GM12878 (cell line): ENCODE data around the gene SH2D2A. TPM values are rescaled to one million over a fixed set of nuclear protein-coding genes. Genes with fewer than 3 reads are reported as not detected.

Experiments
- ATAC-seq: fragments of 200-7000 bp; cut with Tn5 transposase; 3 replicates; pipeline ENCODE4 v1.9.1; 2020; ENCODE audit warnings: mild to moderate bottlenecking, moderate library complexity
- BruUV-seq: library from RNA; stranded (reverse); fragments of 400-500 nt; replicated peaks from 2 replicates; lab custom pipeline; 2021; lab: Mats Ljungman, UMichigan
- CTCF ChIA-PET: fragments of 300-600 bp; sonication (Branson Sonifier 250); formaldehyde crosslinking; extraction: SDS; loops from one replicate; lab custom pipeline; 2021; ENCODE audit warnings: inconsistent platforms; lab: Yijun Ruan, JAX
- POLR2A ChIA-PET: fragments of 350-600 bp; formaldehyde crosslinking; extraction: SDS; loops from one replicate; lab custom pipeline; 2021; ENCODE audit warnings: inconsistent platforms; lab: Charles Lee
- RAD21 ChIA-PET: fragments of 300-600 bp; sonication (Branson Sonifier 250); formaldehyde crosslinking; loops from one replicate; lab custom pipeline; 2023; ENCODE audit warnings: antibody characterized with exemption; ENCODE audit not compliant: unreplicated experiment; lab: Charles Lee
- SMC1A ChIA-PET: fragments of 300-600 bp; sonication (Branson Sonifier 250); formaldehyde crosslinking; loops from one replicate; lab custom pipeline; 2023; ENCODE audit not compliant: unreplicated experiment, uncharacterized antibody; lab: Charles Lee
- DNase-seq: peaks from one replicate; pipeline ENCODE4 v3.0.0-alpha.2; 2011; ENCODE audit warnings: low read depth, low spot score
- FAIRE-seq: peaks from 3 replicates; lab custom pipeline; 2011; peaks lifted over from hg19 to GRCh38; lab: Jason Lieb, UNC
- H2AFZ ChIP-seq: 2 replicates; pipeline ENCODE4 v1.6.0; 2011; ENCODE audit warnings: low read depth, low read length, control low read depth; ENCODE audit not compliant: control insufficient read depth
- H3K27ac ChIP-seq: 2 replicates; pipeline ENCODE4 v1.5.1; 2011; ENCODE audit warnings: control low read depth; ENCODE audit not compliant: control insufficient read depth, insufficient read depth
- H3K27me3 ChIP-seq, 2 experiments: replicated peaks in 1 of 2; 2 replicates each; pipeline versions ENCODE4 v1.6.0 to v1.6.1; 2011; ENCODE audit warnings: low read length in 1 of 2; ENCODE audit not compliant: control insufficient read depth in 2 of 2, insufficient read depth in 2 of 2
- H3K36me3 ChIP-seq, 2 experiments: 2 replicates each; pipeline ENCODE4 v1.5.1; 2011; ENCODE audit warnings: low read length in 1 of 2; ENCODE audit not compliant: control insufficient read depth in 2 of 2, insufficient read depth in 2 of 2
- H3K4me1 ChIP-seq: 2 replicates; pipeline ENCODE4 v1.6.1; 2011; ENCODE audit warnings: mild to moderate bottlenecking, low read length, moderate library complexity, mixed read lengths; ENCODE audit not compliant: control insufficient read depth, insufficient read depth
- H3K4me2 ChIP-seq: 2 replicates; pipeline ENCODE4 v1.6.0; 2011; ENCODE audit warnings: control low read depth; ENCODE audit not compliant: control insufficient read depth, insufficient read depth
- H3K4me3 ChIP-seq: fragments of 200-600 bp; sonication (generic); 2 replicates; pipeline ENCODE4 v1.5.1; 2016
- H3K79me2 ChIP-seq: 2 replicates; pipeline ENCODE4 v1.6.0; 2011; ENCODE audit warnings: low read length; ENCODE audit not compliant: control insufficient read depth, insufficient read depth
- H3K9ac ChIP-seq: 2 replicates; pipeline ENCODE4 v1.8.0; 2011; ENCODE audit warnings: low read length, control low read depth, mixed read lengths; ENCODE audit not compliant: control insufficient read depth, insufficient read depth
- H3K9me3 ChIP-seq: replicated peaks from 3 replicates; pipeline ENCODE4 v1.5.1; 2011; ENCODE audit warnings: mild to moderate bottlenecking, low read length; ENCODE audit not compliant: control insufficient read depth, insufficient read depth
- H4K20me1 ChIP-seq: 2 replicates; pipeline ENCODE4 v1.6.0; 2011; ENCODE audit not compliant: control insufficient read depth, insufficient read depth
- SRF ChIP-seq, 2 experiments: IDR thresholded peaks; 2 replicates each; pipeline ENCODE4 v1.6.1; 2011; ENCODE audit warnings: low read depth in 2 of 2, low read length in 2 of 2, mild to moderate bottlenecking in 1 of 2, moderate library complexity in 1 of 2
- WGBS: methylation state at CpG from one replicate; pipeline ENCODE4 v1.1.6; 2016; ENCODE audit warnings: low lambda C conversion rate; ENCODE audit not compliant: insufficient replicate concordance, insufficient coverage; ENCODE audit errors: missing lambda C conversion rate; 5-methylcytosine and 5-hydroxymethylcytosine counted together
- in situ Hi-C: fragments of 300-500 bp; cut with MboI; formaldehyde crosslinking; loops from 9 replicates; pipeline ENCODE4 v1.14.3; 2018; ENCODE audit warnings: mixed read lengths
- intact Hi-C: fragments of 100-400 bp; cut with micrococcal nuclease; formaldehyde crosslinking; loops from one replicate; pipeline ENCODE4 v1.14.2; 2022; ENCODE audit not compliant: unreplicated experiment
- polyA plus RNA-seq, 11 experiments: library from polyadenylated mRNA; depleted of rRNA in 4 of 11; unstranded in 6 of 11; stranded (reverse) in 5 of 11; fragments of >200 nt; fragmentation: Nextera tagmentation in 4 of 11; fragmentation: Illumina TruSeq in 1 of 11; extraction: Ambion mirVana in 4 of 11; extraction: Trizol in 1 of 11; gene quantifications; 1 replicate in 1 of 11; 2 replicates in 10 of 11; pipeline versions ENCODE4 v1.2.1 to v1.2.3, GENCODE V29; 2011 to 2016; ENCODE audit warnings: inconsistent platforms in 2 of 11, missing spikeins in 2 of 11, low read depth in 1 of 11
- total RNA-seq, 4 experiments: library from RNA; depleted of rRNA in 3 of 4; stranded (reverse); fragments of >200 nt in 3 of 4; fragmentation: Illumina TruSeq in 1 of 4; extraction: Trizol in 1 of 4; gene quantifications; 2 replicates each; pipeline versions ENCODE4 v1.2.1 to v1.2.3, GENCODE V29; 2013 to 2021
- TF ChIP-seq, protein P1 (sequence below): fragments of 450-650 bp; IDR thresholded peaks from 2 replicates; pipeline ENCODE4 v1.6.1; 2016; ENCODE audit warnings: mild to moderate bottlenecking
- TF ChIP-seq, protein P2 (sequence below): fragments of 450-650 bp; IDR thresholded peaks from 2 replicates; pipeline ENCODE4 v1.6.1; 2016; ENCODE audit warnings: mild to moderate bottlenecking

The SH2D2A gene
- total and polyA plus RNA-seq, 10 of the 15 experiments (the other 5 are each of a cell fraction or from before 2014, with no cell fraction given), result 0.72 to 15.9 (median 7.0) TPM

DNA sequence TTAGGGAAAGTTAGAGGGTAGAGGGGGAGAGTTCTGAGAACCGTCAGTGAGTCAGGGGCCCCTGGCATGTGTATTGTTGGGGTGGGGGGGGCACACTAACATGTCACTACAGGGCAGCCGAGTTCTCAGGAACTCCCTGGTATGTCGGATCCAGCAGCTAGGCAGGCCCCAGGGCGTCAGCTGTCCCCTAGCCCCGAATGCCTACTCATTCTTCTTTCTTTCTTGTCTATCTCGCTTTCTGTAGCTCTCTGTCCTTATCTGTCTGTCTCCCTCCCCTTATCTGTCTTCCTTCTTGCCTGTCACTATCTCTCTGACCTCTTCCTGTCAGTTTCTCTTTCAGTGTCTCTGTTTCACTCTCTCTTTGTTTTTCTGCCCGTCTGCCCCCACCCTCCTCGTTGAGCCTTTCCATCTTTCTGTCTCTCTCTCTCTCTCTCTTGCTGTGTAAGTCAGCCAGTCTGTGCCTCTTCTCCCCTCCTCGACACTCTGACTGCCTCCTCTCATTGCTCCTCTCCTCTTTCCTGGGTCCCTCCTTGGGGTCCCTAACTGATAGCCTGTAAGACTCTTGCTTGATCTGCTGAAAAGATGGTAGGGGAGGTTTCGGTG is 46.5 kb upstream of the SH2D2A start:
- H3K9me3 ChIP-seq, result no peaks in the 10 kb centered on the region
- no peak overlapping the region for H3K27ac ChIP-seq
- SMC1A ChIA-PET, result interaction anchor here (1.3 to 4.2 kb wide), 3 partner anchors 25 to 136 kb away, joined by 3 to 75 read pairs (median 4); partner anchors contain the start of genes ISG20L2 and METTL25B
- in situ Hi-C loops (loop anchor here (5.0 kb wide), 2 partner anchors 61 to 176 kb away; no protein-coding TSS in a partner anchor), intact Hi-C loops (no loop called here)
- no peaks in the 10 kb centered on the region for H3K36me3 ChIP-seq
- DNase-seq (no peak), FAIRE-seq (peak; percentile 27), ATAC-seq (peak; percentile 14)
- no peaks in the 10 kb centered on the region for H4K20me1 ChIP-seq
- CTCF ChIA-PET, result interaction anchor here (1.2 to 9.4 kb wide), 8 partner anchors 25 to 178 kb away, joined by 3 to 248 read pairs (median 72); partner anchors contain the start of genes CRABP2, ISG20L2 and METTL25B
- RAD21 ChIA-PET, result interaction anchor here (3.9 to 7.0 kb wide), 4 partner anchors 25 to 135 kb away, joined by 27 to 115 read pairs (median 114); partner anchors contain the start of genes ISG20L2 and METTL25B
- WGBS, result 14% methylated on average over 10 of the region's 10 CpGs
- BruUV-seq, result no TSS peak
- TF ChIP-seq SRF (IDR thresholded peaks at IDR 0.05; ENCODE audit: low read depth in 2 of 2, low read length in 2 of 2), result no peak
- TF ChIP-seq, protein P1, sequence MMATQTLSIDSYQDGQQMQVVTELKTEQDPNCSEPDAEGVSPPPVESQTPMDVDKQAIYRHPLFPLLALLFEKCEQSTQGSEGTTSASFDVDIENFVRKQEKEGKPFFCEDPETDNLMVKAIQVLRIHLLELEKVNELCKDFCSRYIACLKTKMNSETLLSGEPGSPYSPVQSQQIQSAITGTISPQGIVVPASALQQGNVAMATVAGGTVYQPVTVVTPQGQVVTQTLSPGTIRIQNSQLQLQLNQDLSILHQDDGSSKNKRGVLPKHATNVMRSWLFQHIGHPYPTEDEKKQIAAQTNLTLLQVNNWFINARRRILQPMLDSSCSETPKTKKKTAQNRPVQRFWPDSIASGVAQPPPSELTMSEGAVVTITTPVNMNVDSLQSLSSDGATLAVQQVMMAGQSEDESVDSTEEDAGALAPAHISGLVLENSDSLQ, result peak; percentile 62
- TF ChIP-seq, protein P2, sequence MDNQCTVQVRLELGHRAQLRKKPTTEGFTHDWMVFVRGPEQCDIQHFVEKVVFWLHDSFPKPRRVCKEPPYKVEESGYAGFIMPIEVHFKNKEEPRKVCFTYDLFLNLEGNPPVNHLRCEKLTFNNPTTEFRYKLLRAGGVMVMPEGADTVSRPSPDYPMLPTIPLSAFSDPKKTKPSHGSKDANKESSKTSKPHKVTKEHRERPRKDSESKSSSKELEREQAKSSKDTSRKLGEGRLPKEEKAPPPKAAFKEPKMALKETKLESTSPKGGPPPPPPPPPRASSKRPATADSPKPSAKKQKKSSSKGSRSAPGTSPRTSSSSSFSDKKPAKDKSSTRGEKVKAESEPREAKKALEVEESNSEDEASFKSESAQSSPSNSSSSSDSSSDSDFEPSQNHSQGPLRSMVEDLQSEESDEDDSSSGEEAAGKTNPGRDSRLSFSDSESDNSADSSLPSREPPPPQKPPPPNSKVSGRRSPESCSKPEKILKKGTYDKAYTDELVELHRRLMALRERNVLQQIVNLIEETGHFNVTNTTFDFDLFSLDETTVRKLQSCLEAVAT, result no peak
- POLR2A ChIA-PET, result interaction anchor here (0.6 kb wide), 1 partner anchor 68 kb away, joined by 5 read pairs; no protein-coding TSS in a partner anchor
- no peaks in the 10 kb centered on the region for H3K79me2 ChIP-seq
- H2AFZ ChIP-seq, result peak overlapping the region; percentile 63; the same call in 1 of the 2 replicates
- peaks cover 26% of the 10 kb centered on the region for H3K4me1 ChIP-seq
- peak overlapping the region; percentile 12; the same call in 1 of the 2 replicates for H3K4me2 ChIP-seq
- no peak overlapping the region for H3K9ac ChIP-seq
- H3K4me3 ChIP-seq, result no peak overlapping the region
- peaks cover 3 to 19% of the 10 kb centered on the region in 2 experiments for H3K27me3 ChIP-seq
